Activated B cell treated with CpG ODN at 0.5 μM for 24 hours (primary cell): ENCODE measurements around the gene CUL7. TPM values are rescaled to one million over a fixed set of nuclear protein-coding genes. Genes with fewer than 3 reads are reported as not detected.
A peak's percentile ranks its signal among the peaks of the same experiment; 100 is the strongest.

Source experiments
- ATAC-seq: fragments of 200-7000 bp; cut with Tn5 transposase; one replicate; pipeline ENCODE4 v1.10.0; 2021; ENCODE audit warnings: low read depth, mild to moderate bottlenecking, moderate library complexity
- CTCF ChIA-PET: fragments of 350-600 bp; sonication (Branson Sonifier 250); formaldehyde crosslinking; loops from one replicate; lab custom pipeline; 2021; ENCODE audit warnings: antibody characterized with exemption; lab: Charles Lee
- POLR2A ChIA-PET: fragments of 350-600 bp; sonication (Branson Sonifier 250); formaldehyde crosslinking; loops from one replicate; lab custom pipeline; 2021; ENCODE audit warnings: antibody characterized with exemption; lab: Charles Lee
- DNase-seq: peaks from one replicate; pipeline ENCODE4 v3.0.0; 2022
- H3K27ac Mint-ChIP-seq: one replicate; pipeline ENCODE4 v1.8.0; 2020; ENCODE audit warnings: mixed read lengths
- H3K27me3 Mint-ChIP-seq: one replicate; pipeline ENCODE4 v1.8.0; 2021; ENCODE audit warnings: mixed read lengths
- H3K36me3 Mint-ChIP-seq: one replicate; pipeline ENCODE4 v1.8.0; 2021; ENCODE audit warnings: low read depth, mixed read lengths
- H3K4me1 Mint-ChIP-seq: one replicate; pipeline ENCODE4 v1.8.0; 2021; ENCODE audit warnings: mixed read lengths
- H3K4me3 Mint-ChIP-seq: one replicate; pipeline ENCODE4 v1.8.0; 2020; ENCODE audit warnings: mild to moderate bottlenecking, mixed read lengths
- H3K9me3 Mint-ChIP-seq: one replicate; pipeline ENCODE4 v1.8.0; 2020; ENCODE audit warnings: mixed read lengths
- intact Hi-C: fragments of 100-400 bp; cut with micrococcal nuclease; formaldehyde crosslinking; loops from one replicate; pipeline ENCODE4 v1.15.1; 2024
- total RNA-seq: library from RNA; stranded (reverse); gene quantifications from 2 replicates; pipeline ENCODE4 v1.2.3, GENCODE V29; 2022
- TF ChIP-seq, protein P1 (sequence below): fragments of 200-600 bp; IDR thresholded peaks from one replicate; pipeline ENCODE4 v1.8.0; 2022; ENCODE audit warnings: antibody characterized with exemption, mild to moderate bottlenecking

Gene CUL7
- total RNA-seq, 1 donor from 2014 or later = 19.1 TPM

DNA sequence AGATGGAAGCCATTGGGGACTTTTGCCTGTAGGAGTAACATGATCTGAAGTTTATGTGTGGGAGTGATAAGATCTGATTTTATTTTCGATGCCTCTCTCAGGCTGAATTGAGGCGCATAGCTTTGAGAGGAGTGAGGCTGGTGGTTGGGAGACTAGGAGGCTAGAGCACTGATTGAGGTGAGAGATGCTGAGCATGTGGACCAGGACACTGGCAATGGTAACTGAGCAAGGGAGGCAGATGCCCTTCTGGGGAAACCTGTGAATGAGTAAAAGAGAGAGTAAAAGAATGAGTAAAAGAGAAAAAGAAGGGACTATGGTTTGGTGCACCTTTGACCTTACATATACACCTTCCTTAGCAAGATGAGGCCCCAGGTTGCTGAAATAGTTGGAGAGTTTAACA is 29.2 kb downstream of the CUL7 start:
- Mint-ChIP-seq H3K4me3 (peak overlapping the region; percentile 4), H3K27ac (no peak overlapping the region), H3K9me3 (no peaks in the 10 kb centered on the region), H3K36me3 (peaks cover 58% of the 10 kb centered on the region), H3K27me3 (no peaks in the 10 kb centered on the region), H3K4me1 (peaks cover 13% of the 10 kb centered on the region)
- ChIA-PET CTCF (no interaction called here), POLR2A (interaction anchor here (1.0 kb wide), 1 partner anchor 10 kb away, joined by 3 read pairs; the partner anchor contains the start of genes KLHDC3 and MEA1)
- intact Hi-C loops = no loop called here
- DNase-seq (no peak), ATAC-seq (no peak)
- TF ChIP-seq, protein P1, sequence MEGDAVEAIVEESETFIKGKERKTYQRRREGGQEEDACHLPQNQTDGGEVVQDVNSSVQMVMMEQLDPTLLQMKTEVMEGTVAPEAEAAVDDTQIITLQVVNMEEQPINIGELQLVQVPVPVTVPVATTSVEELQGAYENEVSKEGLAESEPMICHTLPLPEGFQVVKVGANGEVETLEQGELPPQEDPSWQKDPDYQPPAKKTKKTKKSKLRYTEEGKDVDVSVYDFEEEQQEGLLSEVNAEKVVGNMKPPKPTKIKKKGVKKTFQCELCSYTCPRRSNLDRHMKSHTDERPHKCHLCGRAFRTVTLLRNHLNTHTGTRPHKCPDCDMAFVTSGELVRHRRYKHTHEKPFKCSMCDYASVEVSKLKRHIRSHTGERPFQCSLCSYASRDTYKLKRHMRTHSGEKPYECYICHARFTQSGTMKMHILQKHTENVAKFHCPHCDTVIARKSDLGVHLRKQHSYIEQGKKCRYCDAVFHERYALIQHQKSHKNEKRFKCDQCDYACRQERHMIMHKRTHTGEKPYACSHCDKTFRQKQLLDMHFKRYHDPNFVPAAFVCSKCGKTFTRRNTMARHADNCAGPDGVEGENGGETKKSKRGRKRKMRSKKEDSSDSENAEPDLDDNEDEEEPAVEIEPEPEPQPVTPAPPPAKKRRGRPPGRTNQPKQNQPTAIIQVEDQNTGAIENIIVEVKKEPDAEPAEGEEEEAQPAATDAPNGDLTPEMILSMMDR = no peak

DNA sequence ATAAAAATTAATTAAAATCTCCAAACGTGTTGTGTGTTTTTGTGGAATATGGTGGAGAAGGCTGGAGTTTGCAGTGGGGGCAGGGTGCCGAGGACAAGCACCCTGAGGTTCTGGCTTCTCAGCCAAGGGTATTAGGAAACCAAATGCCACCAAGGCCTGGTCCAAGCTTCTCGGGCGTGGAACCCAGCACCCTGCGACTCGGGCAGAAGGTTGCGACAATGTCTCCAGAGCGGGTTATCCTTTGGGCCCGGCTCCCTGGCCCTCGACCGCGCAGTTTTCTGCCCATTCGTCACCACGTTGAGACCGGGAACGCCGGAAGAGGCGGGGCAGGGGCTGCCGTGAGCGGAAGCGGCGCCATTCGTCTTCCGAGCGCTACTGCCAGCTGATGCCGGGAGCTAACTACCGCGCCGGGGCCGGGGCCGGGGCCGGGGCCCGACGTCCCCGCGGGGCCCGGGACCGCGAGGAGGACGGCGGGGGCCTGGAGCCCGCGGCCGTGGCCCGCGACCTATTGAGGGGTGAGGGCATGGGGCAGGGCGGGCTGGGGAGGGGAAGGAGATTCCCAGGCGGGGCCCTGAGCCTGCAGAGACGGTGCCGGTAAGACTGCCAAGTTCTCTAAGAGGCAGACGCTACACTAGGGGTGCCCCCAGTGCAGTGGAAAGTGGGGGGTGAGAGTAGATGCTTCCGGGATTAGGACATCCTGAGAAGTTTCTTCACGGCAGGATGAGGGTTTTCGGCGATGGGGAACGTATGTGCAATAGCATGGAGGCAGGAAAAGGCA is 32.2 kb downstream of the CUL7 start, which contains the start of gene RRP36:
Gene RRP36, plus strand, starts transcription at position 354 of the 778 bp plus-strand sequence. Its CDS starts 32 bp downstream, at position 386.
- peak; percentile 67 for DNase-seq
- Mint-ChIP-seq H3K36me3 (peaks cover 54% of the 10 kb centered on the region), H3K27ac (peak within 1 kb of the TSS; percentile 84), H3K4me1 (peaks cover 20% of the 10 kb centered on the region), H3K4me3 (peak within 1 kb of the TSS; percentile 97), H3K27me3 (no peaks in the 10 kb centered on the region), H3K9me3 (no peaks in the 10 kb centered on the region)
- intact Hi-C loops = loop anchor here (1.0 kb wide), 2 partner anchors 8 to 32 kb away; partner anchors contain the start of genes CUL7 and MEA1
- peak; percentile 89 for ATAC-seq
- TF ChIP-seq, protein P1 = no peak
- CTCF ChIA-PET = interaction anchor here (1.1 to 1.2 kb wide), 2 partner anchors 10 to 122 kb away, joined by 3 to 4 read pairs; no protein-coding TSS in a partner anchor
- POLR2A ChIA-PET = interaction anchor here (0.6 to 3.4 kb wide), 13 partner anchors 7 to 1239 kb away, joined by 3 to 37 read pairs (median 4); partner anchors contain the start of genes CNPY3, CUL7, CUL9 and KLC4

DNA sequence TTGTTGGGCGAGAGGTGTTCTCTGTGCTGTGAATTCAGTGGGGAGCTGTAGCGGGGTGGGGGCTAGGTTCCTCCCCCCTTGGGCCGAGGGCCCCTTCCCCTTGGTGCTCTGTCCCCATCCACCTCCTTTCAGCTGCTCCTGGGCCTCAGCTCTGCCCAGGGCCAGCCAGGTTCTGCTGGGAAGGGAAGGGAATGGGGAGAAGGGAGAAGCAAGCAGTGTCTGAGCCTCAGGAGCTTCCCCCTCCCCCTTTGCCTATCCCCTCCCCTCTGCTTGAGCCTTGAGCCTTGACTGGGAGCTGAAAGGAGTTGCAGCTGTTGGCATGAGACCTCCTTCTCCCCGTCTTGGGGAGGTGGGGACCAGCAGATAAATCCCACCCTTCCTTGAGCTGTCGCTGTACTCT is 32.8 kb downstream of the CUL7 start:
- no peak for ATAC-seq
- CTCF ChIA-PET = interaction anchor here (1.1 to 1.2 kb wide), 2 partner anchors 10 to 123 kb away, joined by 3 to 4 read pairs; no protein-coding TSS in a partner anchor
- no peak for DNase-seq
- H3K9me3 Mint-ChIP-seq = no peaks in the 10 kb centered on the region
- peak overlapping the region; percentile 81 for H3K27ac Mint-ChIP-seq
- H3K36me3 Mint-ChIP-seq = peaks cover 53% of the 10 kb centered on the region
- peaks cover 26% of the 10 kb centered on the region for H3K4me1 Mint-ChIP-seq
- POLR2A ChIA-PET = interaction anchor here (0.6 to 3.4 kb wide), 8 partner anchors 33 to 1238 kb away, joined by 3 to 37 read pairs (median 8); partner anchors contain the start of genes CNPY3, CUL7, CUL9 and KLC4
- intact Hi-C loops = loop anchor here (1.0 kb wide), 2 partner anchors 8 to 32 kb away; partner anchors contain the start of genes CUL7 and MEA1
- H3K27me3 Mint-ChIP-seq = no peaks in the 10 kb centered on the region
- TF ChIP-seq, protein P1 = no peak
- H3K4me3 Mint-ChIP-seq = peak overlapping the region; percentile 97

DNA sequence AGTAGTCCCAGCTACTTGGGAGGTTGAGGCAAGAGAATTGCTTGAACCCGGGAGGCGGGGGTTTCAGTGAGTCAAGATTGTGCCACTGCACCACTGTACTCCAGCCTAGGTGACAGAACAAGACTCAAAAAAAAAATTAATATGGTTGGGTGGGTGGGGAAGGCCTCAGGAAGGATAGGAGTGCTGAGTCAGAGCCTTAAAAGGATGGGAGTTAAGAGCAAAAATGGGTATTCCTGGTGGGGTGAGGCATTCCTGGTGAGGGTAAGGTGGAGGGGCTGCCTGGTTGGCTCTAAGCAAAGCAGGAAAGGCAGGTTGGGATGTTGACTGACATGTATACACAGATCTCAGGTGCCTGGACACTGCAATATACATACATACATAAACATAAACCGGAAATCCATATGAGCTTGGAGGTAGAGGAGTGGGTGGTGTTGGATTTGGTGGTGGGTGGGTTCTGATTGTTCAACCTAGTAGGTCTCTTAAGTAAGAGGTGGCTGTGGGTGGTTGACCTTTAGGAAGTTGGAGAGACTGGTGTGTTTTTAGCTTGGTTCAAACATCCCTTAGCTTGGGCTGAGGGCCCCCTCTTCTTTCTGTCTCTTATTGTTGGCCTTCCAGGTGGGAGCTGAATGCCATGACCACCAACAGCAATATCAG is 33.5 kb downstream of the CUL7 start:
- H3K36me3 Mint-ChIP-seq = peaks cover 50% of the 10 kb centered on the region
- ChIA-PET CTCF (interaction anchor here (1.2 kb wide), 1 partner anchor 9 kb away, joined by 3 read pairs; no protein-coding TSS in a partner anchor), POLR2A (interaction anchor here (1.9 to 3.4 kb wide), 3 partner anchors 34 to 91 kb away, joined by 7 to 37 read pairs (median 22); partner anchors contain the start of genes CNPY3, CUL7 and PPP2R5D)
- TF ChIP-seq, protein P1 = no peak
- H3K4me1 Mint-ChIP-seq = peaks cover 28% of the 10 kb centered on the region
- intact Hi-C loops = no loop called here
- no peak for DNase-seq
- H3K9me3 Mint-ChIP-seq = no peaks in the 10 kb centered on the region
- no peaks in the 10 kb centered on the region for H3K27me3 Mint-ChIP-seq
- no peak for ATAC-seq
- peak overlapping the region; percentile 28 for H3K4me3 Mint-ChIP-seq
- peak overlapping the region; percentile 50 for H3K27ac Mint-ChIP-seq
